K562 (cell line): Measurements from ENCODE around the gene GMNN. TPM values are rescaled to one million over a fixed set of nuclear protein-coding genes. Genes with fewer than 3 reads are reported as not detected.

ENCODE experiments used
- DIDO1 ChIP-seq: fragments of 450-650 bp; IDR thresholded peaks from 2 replicates; pipeline ENCODE4 v1.6.1; 2016; ENCODE audit warnings: low read depth, missing biosample characterization, missing genetic modification characterization
- EGR1 ChIP-seq: fragments of 450-650 bp; conservative IDR thresholded peaks from 2 replicates; pipeline ENCODE4 v1.6.1; 2017; ENCODE audit warnings: mild to moderate bottlenecking
- GTF2A2 ChIP-seq: IDR thresholded peaks from 2 replicates; pipeline ENCODE4 v1.6.1; 2016; ENCODE audit warnings: mild to moderate bottlenecking, missing genetic modification characterization, missing compliant biosample characterization
- KLF6 ChIP-seq: fragments of 250-450 bp; sonication (Bioruptor Pico); IDR thresholded peaks from 2 replicates; pipeline ENCODE4 v1.4.0; 2020; ENCODE audit warnings: mild to moderate bottlenecking, moderate library complexity, borderline replicate concordance
- NR4A1 ChIP-seq, 2 experiments: fragments of 250-450 bp in 1 of 2; fragments of 450-650 bp in 1 of 2; sonication (Bioruptor Pico) in 1 of 2; IDR thresholded peaks; 2 replicates each; pipeline versions ENCODE4 v1.4.0 to v1.6.1; 2016 to 2020; ENCODE audit warnings: mild to moderate bottlenecking in 2 of 2, missing compliant biosample characterization in 1 of 2, missing genetic modification characterization in 1 of 2, moderate library complexity in 1 of 2
- ZNF239 ChIP-seq: fragments of 250-450 bp; sonication (Bioruptor Pico); IDR thresholded peaks from 2 replicates; pipeline ENCODE4 v1.4.0; 2020; ENCODE audit warnings: mild to moderate bottlenecking
- ZNF311 ChIP-seq: fragments of 250-450 bp; sonication (Bioruptor Pico); IDR thresholded peaks from 2 replicates; pipeline ENCODE4 v1.4.0; 2020; ENCODE audit warnings: mild to moderate bottlenecking, moderate library complexity
- ZNF354B ChIP-seq: fragments of 250-450 bp; sonication (Bioruptor Pico); IDR thresholded peaks from 2 replicates; pipeline ENCODE4 v1.4.0; 2020
- polyA plus RNA-seq, 8 experiments: library from polyadenylated mRNA; depleted of rRNA in 4 of 8; stranded (reverse) in 5 of 8; unstranded in 3 of 8; fragments of >200 nt; fragmentation: Nextera tagmentation in 2 of 8; fragmentation: Illumina TruSeq in 1 of 8; extraction: Ambion mirVana in 2 of 8; extraction: Trizol in 1 of 8; gene quantifications; 2 replicates each; pipeline versions ENCODE4 v1.2.1 to v1.2.3, GENCODE V29; 2011 to 2014; ENCODE audit warnings: inconsistent platforms in 1 of 8, missing spikeins in 1 of 8
- total RNA-seq, 7 experiments: library from RNA; depleted of rRNA in 6 of 7; stranded (reverse); fragments of >200 nt in 6 of 7; fragmentation: Illumina TruSeq in 2 of 7; extraction: Trizol in 2 of 7; gene quantifications; 2 replicates each; pipeline versions ENCODE4 v1.2.1 to v1.2.3, GENCODE V29; 2011 to 2021; ENCODE audit warnings: low replicate concordance in 1 of 7
- TF ChIP-seq, protein P1 (sequence below): fragments of 250-450 bp; sonication (Bioruptor Pico); IDR thresholded peaks from 2 replicates; pipeline ENCODE4 v1.8.0; 2022; ENCODE audit warnings: moderate library complexity, mild to moderate bottlenecking, inconsistent platforms
- TF ChIP-seq, protein P2 (sequence below): fragments of 450-650 bp; formaldehyde crosslinking; IDR thresholded peaks from 2 replicates; pipeline ENCODE4 v1.4.0; 2020; ENCODE audit warnings: mild to moderate bottlenecking, moderate library complexity
- TF ChIP-seq, protein P3 (sequence below): fragments of 450-650 bp; IDR thresholded peaks from 2 replicates; pipeline ENCODE4 v1.6.1; 2017; ENCODE audit warnings: antibody characterized with exemption, mild to moderate bottlenecking
- TF ChIP-seq, protein P4 (sequence below), 3 experiments: fragments of 200-800 bp in 1 of 3; sonication (Bioruptor generic) in 1 of 3; sonication (generic) in 1 of 3; formaldehyde crosslinking in 1 of 3; IDR thresholded peaks; 2 replicates each; pipeline versions ENCODE4 v1.6.1 to v1.8.0; 2016 to 2022; ENCODE audit warnings: mild to moderate bottlenecking in 2 of 3, missing compliant biosample characterization in 2 of 3, missing genetic modification characterization in 2 of 3, missing genetic modification reagents in 1 of 3
- TF ChIP-seq, protein P5 (sequence below): sonication (generic); formaldehyde crosslinking; IDR thresholded peaks from 2 replicates; pipeline ENCODE4 v1.8.0; 2023; ENCODE audit warnings: mild to moderate bottlenecking, missing genetic modification reagents

GMNN gene
- total and polyA plus RNA-seq, 9 of the 15 experiments (the other 6 are each of a cell fraction or from before 2014, with no cell fraction given): 144 to 370 (median 210) TPM

DNA sequence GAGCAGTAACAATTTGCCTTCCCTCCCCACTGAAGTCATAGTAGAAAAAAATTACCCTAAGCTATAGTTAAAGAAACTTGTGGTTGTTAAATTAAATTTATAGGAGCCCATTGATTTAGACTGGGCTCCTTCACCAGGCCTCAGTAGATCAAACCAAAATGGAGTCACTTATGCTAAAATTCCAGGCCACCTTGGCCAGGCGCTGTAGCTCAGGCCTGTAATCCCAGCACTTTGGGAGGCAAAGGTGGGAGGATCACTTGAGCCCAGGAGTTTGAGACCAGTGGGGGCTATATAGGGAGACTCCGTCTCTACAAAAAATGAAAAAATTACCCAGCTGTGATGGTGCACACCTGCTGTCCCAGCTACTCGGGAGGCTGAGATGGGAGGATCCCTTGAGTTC, 15.0 kb upstream of the GMNN start (continued):
- TF ChIP-seq, protein P1, sequence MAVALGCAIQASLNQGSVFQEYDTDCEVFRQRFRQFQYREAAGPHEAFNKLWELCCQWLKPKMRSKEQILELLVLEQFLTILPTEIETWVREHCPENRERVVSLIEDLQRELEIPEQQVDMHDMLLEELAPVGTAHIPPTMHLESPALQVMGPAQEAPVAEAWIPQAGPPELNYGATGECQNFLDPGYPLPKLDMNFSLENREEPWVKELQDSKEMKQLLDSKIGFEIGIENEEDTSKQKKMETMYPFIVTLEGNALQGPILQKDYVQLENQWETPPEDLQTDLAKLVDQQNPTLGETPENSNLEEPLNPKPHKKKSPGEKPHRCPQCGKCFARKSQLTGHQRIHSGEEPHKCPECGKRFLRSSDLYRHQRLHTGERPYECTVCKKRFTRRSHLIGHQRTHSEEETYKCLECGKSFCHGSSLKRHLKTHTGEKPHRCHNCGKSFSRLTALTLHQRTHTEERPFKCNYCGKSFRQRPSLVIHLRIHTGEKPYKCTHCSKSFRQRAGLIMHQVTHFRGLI (CRISPR knock-in tag): 0 out of 2 replicates have a peak, but pooled peaks have one; percentile 52
- TF ChIP-seq, protein P2, sequence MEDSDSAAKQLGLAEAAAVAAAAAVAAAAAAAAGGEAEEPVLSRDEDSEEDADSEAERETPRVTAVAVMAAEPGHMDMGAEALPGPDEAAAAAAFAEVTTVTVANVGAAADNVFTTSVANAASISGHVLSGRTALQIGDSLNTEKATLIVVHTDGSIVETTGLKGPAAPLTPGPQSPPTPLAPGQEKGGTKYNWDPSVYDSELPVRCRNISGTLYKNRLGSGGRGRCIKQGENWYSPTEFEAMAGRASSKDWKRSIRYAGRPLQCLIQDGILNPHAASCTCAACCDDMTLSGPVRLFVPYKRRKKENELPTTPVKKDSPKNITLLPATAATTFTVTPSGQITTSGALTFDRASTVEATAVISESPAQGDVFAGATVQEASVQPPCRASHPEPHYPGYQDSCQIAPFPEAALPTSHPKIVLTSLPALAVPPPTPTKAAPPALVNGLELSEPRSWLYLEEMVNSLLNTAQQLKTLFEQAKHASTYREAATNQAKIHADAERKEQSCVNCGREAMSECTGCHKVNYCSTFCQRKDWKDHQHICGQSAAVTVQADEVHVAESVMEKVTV (CRISPR knock-in tag): no peak
- TF ChIP-seq ZNF311 (peak; percentile 80), KLF6 (peak; percentile 66; the same call in 1 of the 2 replicates), GTF2A2 (tag) (peak; percentile 67; the same call in 1 of the 2 replicates), ZNF354B (peak; percentile 63; the same call in 1 of the 2 replicates), ZNF239 (CRISPR knock-in tag) (peak; percentile 27; the same call in 1 of the 2 replicates), EGR1 (no peak), NR4A1 (CRISPR knock-in tag; IDR thresholded peaks at IDR 0.05) (no peak), NR4A1 (tag; IDR thresholded peaks at IDR 0.05) (peak; percentile 81; the same call in 1 of the 2 replicates), DIDO1 (peak; percentile 21; the same call in 1 of the 2 replicates)
- TF ChIP-seq, protein P3, sequence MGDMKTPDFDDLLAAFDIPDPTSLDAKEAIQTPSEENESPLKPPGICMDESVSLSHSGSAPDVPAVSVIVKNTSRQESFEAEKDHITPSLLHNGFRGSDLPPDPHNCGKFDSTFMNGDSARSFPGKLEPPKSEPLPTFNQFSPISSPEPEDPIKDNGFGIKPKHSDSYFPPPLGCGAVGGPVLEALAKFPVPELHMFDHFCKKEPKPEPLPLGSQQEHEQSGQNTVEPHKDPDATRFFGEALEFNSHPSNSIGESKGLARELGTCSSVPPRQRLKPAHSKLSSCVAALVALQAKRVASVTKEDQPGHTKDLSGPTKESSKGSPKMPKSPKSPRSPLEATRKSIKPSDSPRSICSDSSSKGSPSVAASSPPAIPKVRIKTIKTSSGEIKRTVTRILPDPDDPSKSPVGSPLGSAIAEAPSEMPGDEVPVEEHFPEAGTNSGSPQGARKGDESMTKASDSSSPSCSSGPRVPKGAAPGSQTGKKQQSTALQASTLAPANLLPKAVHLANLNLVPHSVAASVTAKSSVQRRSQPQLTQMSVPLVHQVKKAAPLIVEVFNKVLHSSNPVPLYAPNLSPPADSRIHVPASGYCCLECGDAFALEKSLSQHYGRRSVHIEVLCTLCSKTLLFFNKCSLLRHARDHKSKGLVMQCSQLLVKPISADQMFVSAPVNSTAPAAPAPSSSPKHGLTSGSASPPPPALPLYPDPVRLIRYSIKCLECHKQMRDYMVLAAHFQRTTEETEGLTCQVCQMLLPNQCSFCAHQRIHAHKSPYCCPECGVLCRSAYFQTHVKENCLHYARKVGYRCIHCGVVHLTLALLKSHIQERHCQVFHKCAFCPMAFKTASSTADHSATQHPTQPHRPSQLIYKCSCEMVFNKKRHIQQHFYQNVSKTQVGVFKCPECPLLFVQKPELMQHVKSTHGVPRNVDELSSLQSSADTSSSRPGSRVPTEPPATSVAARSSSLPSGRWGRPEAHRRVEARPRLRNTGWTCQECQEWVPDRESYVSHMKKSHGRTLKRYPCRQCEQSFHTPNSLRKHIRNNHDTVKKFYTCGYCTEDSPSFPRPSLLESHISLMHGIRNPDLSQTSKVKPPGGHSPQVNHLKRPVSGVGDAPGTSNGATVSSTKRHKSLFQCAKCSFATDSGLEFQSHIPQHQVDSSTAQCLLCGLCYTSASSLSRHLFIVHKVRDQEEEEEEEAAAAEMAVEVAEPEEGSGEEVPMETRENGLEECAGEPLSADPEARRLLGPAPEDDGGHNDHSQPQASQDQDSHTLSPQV: peak; percentile 81
- TF ChIP-seq, protein P4, sequence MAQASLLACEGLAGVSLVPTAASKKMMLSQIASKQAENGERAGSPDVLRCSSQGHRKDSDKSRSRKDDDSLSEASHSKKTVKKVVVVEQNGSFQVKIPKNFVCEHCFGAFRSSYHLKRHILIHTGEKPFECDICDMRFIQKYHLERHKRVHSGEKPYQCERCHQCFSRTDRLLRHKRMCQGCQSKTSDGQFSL (CRISPR knock-in tag; IDR thresholded peaks at IDR 0.05): no peak
- TF ChIP-seq, protein P4 (tag; IDR thresholded peaks at IDR 0.05): peak in 1 of 2 experiments; percentile 84; a peak in 2 of 4 replicates
- TF ChIP-seq, protein P5, sequence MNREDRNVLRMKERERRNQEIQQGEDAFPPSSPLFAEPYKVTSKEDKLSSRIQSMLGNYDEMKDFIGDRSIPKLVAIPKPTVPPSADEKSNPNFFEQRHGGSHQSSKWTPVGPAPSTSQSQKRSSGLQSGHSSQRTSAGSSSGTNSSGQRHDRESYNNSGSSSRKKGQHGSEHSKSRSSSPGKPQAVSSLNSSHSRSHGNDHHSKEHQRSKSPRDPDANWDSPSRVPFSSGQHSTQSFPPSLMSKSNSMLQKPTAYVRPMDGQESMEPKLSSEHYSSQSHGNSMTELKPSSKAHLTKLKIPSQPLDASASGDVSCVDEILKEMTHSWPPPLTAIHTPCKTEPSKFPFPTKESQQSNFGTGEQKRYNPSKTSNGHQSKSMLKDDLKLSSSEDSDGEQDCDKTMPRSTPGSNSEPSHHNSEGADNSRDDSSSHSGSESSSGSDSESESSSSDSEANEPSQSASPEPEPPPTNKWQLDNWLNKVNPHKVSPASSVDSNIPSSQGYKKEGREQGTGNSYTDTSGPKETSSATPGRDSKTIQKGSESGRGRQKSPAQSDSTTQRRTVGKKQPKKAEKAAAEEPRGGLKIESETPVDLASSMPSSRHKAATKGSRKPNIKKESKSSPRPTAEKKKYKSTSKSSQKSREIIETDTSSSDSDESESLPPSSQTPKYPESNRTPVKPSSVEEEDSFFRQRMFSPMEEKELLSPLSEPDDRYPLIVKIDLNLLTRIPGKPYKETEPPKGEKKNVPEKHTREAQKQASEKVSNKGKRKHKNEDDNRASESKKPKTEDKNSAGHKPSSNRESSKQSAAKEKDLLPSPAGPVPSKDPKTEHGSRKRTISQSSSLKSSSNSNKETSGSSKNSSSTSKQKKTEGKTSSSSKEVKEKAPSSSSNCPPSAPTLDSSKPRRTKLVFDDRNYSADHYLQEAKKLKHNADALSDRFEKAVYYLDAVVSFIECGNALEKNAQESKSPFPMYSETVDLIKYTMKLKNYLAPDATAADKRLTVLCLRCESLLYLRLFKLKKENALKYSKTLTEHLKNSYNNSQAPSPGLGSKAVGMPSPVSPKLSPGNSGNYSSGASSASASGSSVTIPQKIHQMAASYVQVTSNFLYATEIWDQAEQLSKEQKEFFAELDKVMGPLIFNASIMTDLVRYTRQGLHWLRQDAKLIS (CRISPR knock-in tag): no peak
